Measurements from ENCODE around the gene GABRB1.

Gene GABRB1

DNA sequence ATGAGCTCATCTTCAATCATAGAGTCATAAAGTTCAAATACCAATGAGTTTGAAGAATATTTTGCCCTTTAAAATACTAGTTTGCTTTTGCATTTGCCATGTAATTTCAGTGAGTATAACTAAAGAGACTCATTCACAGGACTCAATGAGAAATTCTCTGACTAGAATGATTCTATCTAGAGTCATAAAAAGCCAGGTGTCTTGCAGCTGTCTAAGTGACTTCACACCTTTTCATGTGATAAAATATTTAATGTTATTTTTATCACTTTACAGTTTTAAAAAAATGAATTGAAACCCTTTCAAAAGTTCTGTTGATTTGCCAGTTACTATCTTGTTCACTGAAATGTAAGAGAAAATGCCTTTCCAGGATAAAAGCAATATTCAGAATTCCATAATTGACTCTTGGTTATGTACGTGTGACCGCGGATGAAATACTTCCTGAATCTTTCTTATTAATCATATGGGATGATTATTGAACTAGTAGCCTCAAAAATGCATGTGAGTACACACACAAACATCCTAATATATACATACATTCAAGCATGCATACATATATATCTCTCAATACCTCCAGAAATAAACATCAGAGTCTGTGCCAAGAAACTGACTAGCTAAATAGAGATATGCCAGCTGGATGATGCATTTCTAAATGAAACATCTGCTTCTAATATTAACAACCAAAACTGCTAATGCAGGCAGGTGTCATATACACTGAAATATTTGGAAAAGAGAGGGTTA lies 87.0 kb downstream of the GABRB1 start:
- H3K4me3 ChIP-seq (ENCODE audit: low read depth, low read length): no peak overlapping the region
- no peak overlapping the region for H3K27ac ChIP-seq (ENCODE audit: low read depth, low read length)
- H3K4me1 ChIP-seq (ENCODE audit: control insufficient read depth, insufficient read depth, low read length): no peaks in the 10 kb centered on the region
- no peaks in the 10 kb centered on the region for H3K9me3 ChIP-seq (ENCODE audit: control insufficient read depth, insufficient read depth, low read depth, low read length)
- H3K27me3 ChIP-seq (ENCODE audit: control insufficient read depth, insufficient read depth, low read length): no peaks in the 10 kb centered on the region
- H3K9ac ChIP-seq (ENCODE audit: low read length): no peak overlapping the region
- no peaks in the 10 kb centered on the region for H3K36me3 ChIP-seq (ENCODE audit: control insufficient read depth, insufficient read depth, low read length)

DNA sequence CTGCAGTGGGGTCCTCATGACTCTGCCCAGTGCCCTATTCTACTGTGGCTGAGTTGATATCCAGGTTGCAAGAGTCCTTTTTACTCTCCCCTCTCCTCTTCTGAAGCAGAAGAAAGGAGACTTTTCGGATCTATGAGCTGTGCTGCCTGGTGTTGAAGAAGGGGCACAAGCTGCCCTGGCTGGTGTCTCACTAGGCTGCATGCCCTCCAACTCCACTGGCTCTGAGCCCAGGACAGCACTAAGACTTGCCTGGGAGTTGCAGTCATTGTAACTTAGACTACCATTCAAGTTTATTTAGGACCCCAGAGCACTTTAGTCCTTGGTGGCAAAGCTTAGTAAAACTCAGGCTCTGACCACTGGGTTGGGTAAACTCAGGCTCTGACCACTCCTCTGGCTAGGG lies 89.4 kb downstream of the GABRB1 start:
- no peak overlapping the region for H3K27ac ChIP-seq (ENCODE audit: low read depth, low read length)
- no peak overlapping the region for H3K4me3 ChIP-seq (ENCODE audit: low read depth, low read length)
- H3K9me3 ChIP-seq (ENCODE audit: control insufficient read depth, insufficient read depth, low read depth, low read length): no peaks in the 10 kb centered on the region
- no peaks in the 10 kb centered on the region for H3K27me3 ChIP-seq (ENCODE audit: control insufficient read depth, insufficient read depth, low read length)
- H3K4me1 ChIP-seq (ENCODE audit: control insufficient read depth, insufficient read depth, low read length): no peaks in the 10 kb centered on the region
- H3K9ac ChIP-seq (ENCODE audit: low read length): no peak overlapping the region
- no peaks in the 10 kb centered on the region for H3K36me3 ChIP-seq (ENCODE audit: control insufficient read depth, insufficient read depth, low read length)

DNA sequence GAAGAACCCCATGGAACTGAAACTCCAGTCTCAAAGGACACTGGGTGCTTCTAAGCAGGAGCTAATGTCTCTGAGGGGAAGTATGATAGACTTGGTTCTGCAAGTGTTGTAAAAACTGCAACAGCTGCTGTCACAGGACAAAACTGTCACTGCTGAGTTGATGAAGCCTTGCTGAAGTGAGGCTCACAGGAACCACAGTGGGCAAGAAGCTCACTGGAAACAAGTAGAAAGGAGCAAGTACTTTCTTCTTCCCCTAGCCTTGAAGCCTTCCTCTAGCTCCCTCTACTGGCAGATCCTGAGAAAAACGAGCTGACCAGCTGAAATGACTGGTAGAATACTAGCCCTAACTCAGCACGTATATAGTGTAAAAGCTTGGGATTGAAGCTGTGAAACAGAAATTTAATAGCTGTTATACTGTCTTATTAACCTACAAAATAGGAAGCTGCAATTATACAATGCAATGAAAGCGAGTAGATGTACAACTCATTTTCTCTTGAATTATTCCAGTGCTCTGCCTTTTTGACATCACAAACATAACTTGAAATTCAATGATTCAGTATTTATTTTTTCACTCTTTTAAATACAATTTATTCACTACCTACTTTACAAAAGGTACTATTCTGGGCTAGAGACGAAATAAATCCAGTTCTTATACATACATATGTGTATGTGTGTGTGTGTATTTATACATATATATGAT lies 91.4 kb downstream of the GABRB1 start:
- H3K9ac ChIP-seq (ENCODE audit: low read length): no peak overlapping the region
- H3K27ac ChIP-seq (ENCODE audit: low read depth, low read length): no peak overlapping the region
- no peaks in the 10 kb centered on the region for H3K36me3 ChIP-seq (ENCODE audit: control insufficient read depth, insufficient read depth, low read length)
- H3K4me3 ChIP-seq (ENCODE audit: low read depth, low read length): no peak overlapping the region
- H3K9me3 ChIP-seq (ENCODE audit: control insufficient read depth, insufficient read depth, low read depth, low read length): no peaks in the 10 kb centered on the region
- no peaks in the 10 kb centered on the region for H3K27me3 ChIP-seq (ENCODE audit: control insufficient read depth, insufficient read depth, low read length)
- no peaks in the 10 kb centered on the region for H3K4me1 ChIP-seq (ENCODE audit: control insufficient read depth, insufficient read depth, low read length)

DNA sequence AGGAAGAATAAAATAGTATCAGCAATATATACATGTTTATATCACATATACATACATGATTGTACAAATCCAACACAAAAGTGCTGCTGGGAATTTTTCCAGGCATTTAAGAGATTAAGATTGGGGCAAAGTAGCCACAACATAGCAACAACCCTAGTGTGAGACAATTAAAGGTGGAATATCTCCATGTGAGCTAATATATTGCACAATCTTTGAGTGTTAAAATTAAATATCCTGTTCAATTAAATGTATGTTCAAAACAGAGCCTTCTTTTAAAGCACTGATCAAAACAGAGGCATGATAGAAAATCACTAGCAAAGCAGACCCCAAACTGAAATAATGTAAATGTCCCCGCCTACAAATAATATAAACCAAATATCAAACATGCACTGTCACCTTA lies 97.6 kb downstream of the GABRB1 start:
- no peaks in the 10 kb centered on the region for H3K9me3 ChIP-seq (ENCODE audit: control insufficient read depth, insufficient read depth, low read depth, low read length)
- H3K27me3 ChIP-seq (ENCODE audit: control insufficient read depth, insufficient read depth, low read length): no peaks in the 10 kb centered on the region
- H3K36me3 ChIP-seq (ENCODE audit: control insufficient read depth, insufficient read depth, low read length): no peaks in the 10 kb centered on the region
- no peak overlapping the region for H3K9ac ChIP-seq (ENCODE audit: low read length)
- H3K4me3 ChIP-seq (ENCODE audit: low read depth, low read length): no peak overlapping the region
- H3K4me1 ChIP-seq (ENCODE audit: control insufficient read depth, insufficient read depth, low read length): no peaks in the 10 kb centered on the region
- no peak overlapping the region for H3K27ac ChIP-seq (ENCODE audit: low read depth, low read length)

DNA sequence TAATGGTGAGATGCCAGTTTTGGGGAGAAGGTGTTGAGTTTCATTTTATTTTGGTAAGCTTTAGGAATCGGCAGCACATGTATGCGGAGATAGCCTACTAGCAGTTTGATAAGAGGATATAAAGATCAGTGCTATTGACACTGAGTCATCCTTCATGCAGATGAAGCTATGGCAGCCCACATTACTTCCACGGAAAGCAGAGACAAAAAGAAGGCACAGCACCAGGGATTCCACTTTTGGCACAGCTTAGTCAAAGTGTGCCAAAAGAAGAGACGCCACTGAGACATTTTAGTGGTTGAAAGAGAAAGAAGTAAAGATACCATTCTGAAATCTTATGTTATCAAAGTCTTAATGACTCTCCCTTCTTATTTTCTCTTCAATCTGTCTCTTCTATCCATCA lies 103.8 kb downstream of the GABRB1 start:
- no peaks in the 10 kb centered on the region for H3K9me3 ChIP-seq (ENCODE audit: control insufficient read depth, insufficient read depth, low read depth, low read length)
- no peak overlapping the region for H3K4me3 ChIP-seq (ENCODE audit: low read depth, low read length)
- no peaks in the 10 kb centered on the region for H3K27me3 ChIP-seq (ENCODE audit: control insufficient read depth, insufficient read depth, low read length)
- no peaks in the 10 kb centered on the region for H3K4me1 ChIP-seq (ENCODE audit: control insufficient read depth, insufficient read depth, low read length)
- no peak overlapping the region for H3K27ac ChIP-seq (ENCODE audit: low read depth, low read length)
- no peaks in the 10 kb centered on the region for H3K36me3 ChIP-seq (ENCODE audit: control insufficient read depth, insufficient read depth, low read length)
- no peak overlapping the region for H3K9ac ChIP-seq (ENCODE audit: low read length)

DNA sequence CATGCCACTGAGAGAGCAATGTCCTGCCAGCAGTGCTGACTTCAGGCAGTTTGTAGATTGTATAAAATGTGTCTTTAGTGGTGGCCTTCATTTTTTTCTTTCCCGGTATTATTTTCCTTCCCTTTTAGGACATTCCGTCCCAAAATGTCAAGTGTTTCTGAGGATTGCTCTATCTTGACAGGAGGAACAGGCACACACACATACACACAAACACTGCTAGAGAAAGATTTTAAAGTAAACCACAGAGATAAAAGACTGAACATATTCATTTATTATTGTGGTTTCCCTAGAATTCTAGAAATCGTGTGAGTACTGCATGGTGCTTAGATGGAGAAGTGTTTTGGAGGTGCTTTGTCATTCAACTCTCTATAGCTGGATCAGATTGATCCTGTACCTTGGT lies 111.9 kb downstream of the GABRB1 start:
- Histone ChIP-seq H3K9ac (ENCODE audit: low read length) (no peak overlapping the region), H3K36me3 (ENCODE audit: control insufficient read depth, insufficient read depth, low read length) (no peaks in the 10 kb centered on the region), H3K4me1 (ENCODE audit: control insufficient read depth, insufficient read depth, low read length) (no peaks in the 10 kb centered on the region), H3K27ac (ENCODE audit: low read depth, low read length) (no peak overlapping the region), H3K9me3 (ENCODE audit: control insufficient read depth, insufficient read depth, low read depth, low read length) (no peaks in the 10 kb centered on the region), H3K27me3 (ENCODE audit: control insufficient read depth, insufficient read depth, low read length) (no peaks in the 10 kb centered on the region), H3K4me3 (ENCODE audit: low read depth, low read length) (no peak overlapping the region)

DNA sequence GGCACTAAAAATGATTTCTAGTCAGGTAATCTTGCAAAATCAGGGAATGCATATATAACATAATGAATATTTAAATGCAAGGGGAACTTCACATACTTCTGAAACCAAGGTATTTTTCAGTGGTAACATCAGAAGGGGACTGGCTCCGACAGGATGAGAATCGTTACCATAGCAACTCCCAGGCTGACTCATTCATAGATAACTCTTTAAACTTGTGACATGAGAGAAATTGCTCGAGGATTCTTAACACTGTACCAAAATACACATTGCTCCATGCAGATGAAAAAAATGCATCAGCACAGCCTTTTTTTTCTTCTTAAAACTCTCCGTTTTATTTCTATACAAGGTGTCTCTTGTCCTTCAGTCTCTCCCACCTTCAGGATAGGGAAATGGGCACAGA lies 114.3 kb downstream of the GABRB1 start:
- Histone ChIP-seq H3K9ac (ENCODE audit: low read length) (no peak overlapping the region), H3K27ac (ENCODE audit: low read depth, low read length) (no peak overlapping the region), H3K4me3 (ENCODE audit: low read depth, low read length) (no peak overlapping the region)

DNA sequence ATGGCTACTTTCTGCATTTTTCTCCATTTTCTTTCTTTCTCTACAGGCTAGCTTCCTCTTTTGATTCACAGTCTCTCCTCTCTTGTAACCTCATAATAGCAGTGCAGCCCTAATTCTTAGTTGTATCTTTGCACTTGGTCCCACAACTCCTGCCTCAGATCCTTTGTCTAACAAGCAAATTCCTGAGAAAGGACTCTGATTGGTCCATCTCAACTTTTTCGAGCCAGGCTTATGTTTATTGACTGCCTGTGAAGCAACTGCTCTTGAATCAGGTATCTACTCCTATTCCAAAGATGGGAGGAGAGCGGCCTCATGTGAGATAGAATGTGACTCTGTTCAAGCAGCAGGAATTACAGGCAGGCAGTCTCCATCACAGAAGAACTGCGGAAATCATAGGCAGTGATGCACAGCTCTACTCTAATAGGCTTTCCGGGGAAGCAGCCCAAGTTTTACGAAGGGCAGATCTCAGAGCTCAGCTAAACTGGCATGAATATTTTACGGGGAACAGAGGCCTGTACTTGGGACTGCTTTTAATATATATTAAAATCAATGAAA lies 123.5 kb downstream of the GABRB1 start:
- no peaks in the 10 kb centered on the region for H3K4me1 ChIP-seq (ENCODE audit: control insufficient read depth, insufficient read depth, low read length)
- no peaks in the 10 kb centered on the region for H3K9me3 ChIP-seq (ENCODE audit: control insufficient read depth, insufficient read depth, low read depth, low read length)
- H3K27ac ChIP-seq (ENCODE audit: low read depth, low read length): no peak overlapping the region
- no peak overlapping the region for H3K9ac ChIP-seq (ENCODE audit: low read length)
- no peaks in the 10 kb centered on the region for H3K27me3 ChIP-seq (ENCODE audit: control insufficient read depth, insufficient read depth, low read length)
- no peak overlapping the region for H3K4me3 ChIP-seq (ENCODE audit: low read depth, low read length)
- no peaks in the 10 kb centered on the region for H3K36me3 ChIP-seq (ENCODE audit: control insufficient read depth, insufficient read depth, low read length)

More for the DNA sequence above, 114.3 kb downstream of the GABRB1 start:
- Histone ChIP-seq H3K36me3 (ENCODE audit: control insufficient read depth, insufficient read depth, low read length) (no peaks in the 10 kb centered on the region), H3K9me3 (ENCODE audit: control insufficient read depth, insufficient read depth, low read depth, low read length) (no peaks in the 10 kb centered on the region), H3K27me3 (ENCODE audit: control insufficient read depth, insufficient read depth, low read length) (no peaks in the 10 kb centered on the region), H3K4me1 (ENCODE audit: control insufficient read depth, insufficient read depth, low read length) (no peaks in the 10 kb centered on the region)

DNA sequence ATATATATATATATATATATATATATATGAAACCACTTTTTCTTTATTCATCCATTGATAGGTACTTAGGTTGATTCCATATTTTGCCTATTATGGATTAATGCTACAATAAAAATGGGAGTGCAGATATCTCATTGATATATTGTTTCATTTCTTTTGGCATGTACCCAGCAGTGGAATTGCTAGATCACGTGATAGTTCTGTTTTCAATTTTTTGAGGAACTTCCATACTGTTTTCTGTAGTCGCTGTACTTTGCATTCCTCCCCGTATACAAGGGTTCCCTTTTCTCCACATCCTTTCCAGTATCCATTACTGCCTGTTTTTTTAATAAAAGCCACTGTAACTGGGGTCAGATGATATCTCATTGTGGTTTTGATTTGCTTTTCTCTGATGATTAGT lies 124.6 kb downstream of the GABRB1 start:
- H3K9me3 ChIP-seq (ENCODE audit: control insufficient read depth, insufficient read depth, low read depth, low read length): no peaks in the 10 kb centered on the region
- H3K27me3 ChIP-seq (ENCODE audit: control insufficient read depth, insufficient read depth, low read length): no peaks in the 10 kb centered on the region
- no peak overlapping the region for H3K4me3 ChIP-seq (ENCODE audit: low read depth, low read length)
- no peak overlapping the region for H3K9ac ChIP-seq (ENCODE audit: low read length)
- H3K4me1 ChIP-seq (ENCODE audit: control insufficient read depth, insufficient read depth, low read length): no peaks in the 10 kb centered on the region
- H3K27ac ChIP-seq (ENCODE audit: low read depth, low read length): no peak overlapping the region
- H3K36me3 ChIP-seq (ENCODE audit: control insufficient read depth, insufficient read depth, low read length): no peaks in the 10 kb centered on the region

DNA sequence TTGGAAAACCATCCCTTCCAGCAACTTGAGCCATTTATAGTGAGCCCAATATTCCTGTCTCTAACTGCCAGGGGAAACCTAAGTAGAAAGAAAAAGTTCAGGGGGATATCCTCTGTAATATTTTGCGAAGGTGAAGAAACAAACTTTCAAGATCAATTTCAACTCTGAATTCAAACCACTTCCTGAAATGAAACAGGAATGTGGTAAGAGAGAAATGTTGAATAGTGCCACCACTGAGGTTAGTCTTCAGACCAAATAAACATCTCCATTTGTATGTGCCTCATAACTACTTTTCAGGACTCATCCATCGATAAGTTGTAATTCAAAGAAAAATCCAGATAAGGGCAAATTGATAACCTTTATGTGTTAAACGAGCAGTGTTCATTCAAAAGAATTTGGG lies 128.7 kb downstream of the GABRB1 start:
- H3K27me3 ChIP-seq (ENCODE audit: control insufficient read depth, insufficient read depth, low read length): no peaks in the 10 kb centered on the region
- no peaks in the 10 kb centered on the region for H3K36me3 ChIP-seq (ENCODE audit: control insufficient read depth, insufficient read depth, low read length)
- H3K9ac ChIP-seq (ENCODE audit: low read length): no peak overlapping the region
- H3K4me3 ChIP-seq (ENCODE audit: low read depth, low read length): no peak overlapping the region
- H3K4me1 ChIP-seq (ENCODE audit: control insufficient read depth, insufficient read depth, low read length): no peaks in the 10 kb centered on the region
- H3K27ac ChIP-seq (ENCODE audit: low read depth, low read length): no peak overlapping the region
- no peaks in the 10 kb centered on the region for H3K9me3 ChIP-seq (ENCODE audit: control insufficient read depth, insufficient read depth, low read depth, low read length)
